HepG2 (cell line): ENCODE data around the gene SHLD1. TPM values are rescaled to one million over a fixed set of nuclear protein-coding genes. Genes with fewer than 3 reads are reported as not detected.

ENCODE experiments used
- ZFP1 ChIP-seq: IDR thresholded peaks from 2 replicates; pipeline ENCODE4 v1.6.1; 2016
- ZHX2 ChIP-seq, 2 experiments: sonication (generic) in 1 of 2; formaldehyde crosslinking in 1 of 2; IDR thresholded peaks; 2 replicates each; pipeline versions ENCODE4 v1.6.1 to v1.9.0; 2014 to 2022; ENCODE audit warnings: antibody characterized with exemption in 1 of 2, borderline replicate concordance in 1 of 2, inconsistent platforms in 1 of 2, low read depth in 1 of 2, missing genetic modification reagents in 1 of 2
- ZNF432 ChIP-seq: sonication (generic); formaldehyde crosslinking; IDR thresholded peaks from 2 replicates; pipeline ENCODE4 v1.5.0; 2020; ENCODE audit warnings: missing genetic modification reagents, mild to moderate bottlenecking, borderline replicate concordance
- ZNF646 ChIP-seq: sonication (generic); formaldehyde crosslinking; IDR thresholded peaks from 2 replicates; pipeline ENCODE4 v1.9.0; 2021; ENCODE audit warnings: mild to moderate bottlenecking, missing genetic modification reagents
- ZNF660 ChIP-seq: sonication (generic); formaldehyde crosslinking; IDR thresholded peaks from 2 replicates; pipeline ENCODE4 v1.5.1; 2020; ENCODE audit warnings: mild to moderate bottlenecking, low read depth, missing genetic modification reagents, borderline replicate concordance
- polyA plus RNA-seq, 8 experiments: library from polyadenylated mRNA; depleted of rRNA in 3 of 8; stranded (reverse) in 7 of 8; unstranded in 1 of 8; fragments of >200 nt; fragmentation: Illumina TruSeq in 4 of 8; extraction: Trizol in 4 of 8; gene quantifications; 2 replicates each; pipeline versions ENCODE4 v1.2.1 to v1.2.3, GENCODE V29; 2011 to 2016; ENCODE audit warnings: low read depth in 4 of 8, missing spikeins in 1 of 8, mixed read lengths in 1 of 8; ENCODE audit not compliant: insufficient read depth in 1 of 8
- total RNA-seq, 5 experiments: library from RNA; depleted of rRNA; stranded (reverse); fragments of >200 nt; fragmentation: Illumina TruSeq; extraction: Trizol; gene quantifications; 2 replicates each; pipeline ENCODE4 v1.2.3, GENCODE V29; 2016; ENCODE audit warnings: low read depth in 1 of 5

SHLD1 gene
- total and polyA plus RNA-seq, 2 of the 13 experiments (the other 11 are each of a cell fraction or from before 2014, with no cell fraction given) = 8.9 to 10.0 TPM

- TF ChIP-seq ZNF646 (CRISPR knock-in tag) = no peak
- TF ChIP-seq ZNF660 = no peak
- no peak for TF ChIP-seq ZNF432 (CRISPR knock-in tag)
- TF ChIP-seq ZHX2 (IDR thresholded peaks at IDR 0.05; ENCODE audit: low read depth) = no peak
- no peak for TF ChIP-seq ZHX2 (CRISPR knock-in tag; IDR thresholded peaks at IDR 0.05; ENCODE audit: borderline replicate concordance)
- no peak for TF ChIP-seq ZFP1
These were observed 136.6 kb downstream of the SHLD1 start (continued) for GRCh38 chr20:5886788-5887187.
